SK-N-SH (cell line): ENCODE results near the gene PPP2R5B. TPM values are rescaled to one million over a fixed set of nuclear protein-coding genes. Genes with fewer than 3 reads are reported as not detected.

Experiments
- CTCF ChIA-PET: fragments of 300-600, 350-600 bp; formaldehyde crosslinking; extraction: SDS; loops from one replicate; lab custom pipeline; 2021; lab: Yijun Ruan, JAX
- POLR2A ChIA-PET: fragments of 350-600 bp; sonication (Branson Sonifier 250); formaldehyde crosslinking; extraction: SDS; loops from one replicate; lab custom pipeline; 2020; ENCODE audit warnings: antibody characterized with exemption, inconsistent platforms; lab: Yijun Ruan, JAX
- DNase-seq: peaks from one replicate; pipeline ENCODE4 v3.0.0; 2012
- H2AFZ ChIP-seq: fragments of 200-600 bp; sonication (generic); 2 replicates; pipeline ENCODE4 v1.8.1; 2016; ENCODE audit warnings: antibody characterized with exemption, mild to moderate bottlenecking, low read depth
- H3F3A ChIP-seq: fragments of 200-600 bp; sonication (generic); replicated peaks from 2 replicates; pipeline ENCODE3; 2016; ENCODE audit warnings: antibody characterized with exemption, mild to moderate bottlenecking; ENCODE audit not compliant: insufficient read depth
- H3K27ac ChIP-seq, 2 experiments: fragments of 200-500 bp in 1 of 2; fragments of 200-600 bp in 1 of 2; sonication (Bioruptor generic) in 1 of 2; sonication (generic), shearing (Covaris generic) in 1 of 2; 2 replicates each; pipeline versions ENCODE4 v1.5.1 to v1.6.1; 2014 to 2016; ENCODE audit warnings: low read depth in 2 of 2, inconsistent platforms in 1 of 2, low read length in 1 of 2, mild to moderate bottlenecking in 1 of 2, mixed read lengths in 1 of 2
- H3K27me3 ChIP-seq: fragments of 200-600 bp; sonication (generic), shearing (Covaris generic); 2 replicates; pipeline ENCODE4 v1.6.1; 2016; ENCODE audit warnings: mixed run types; ENCODE audit not compliant: insufficient read depth
- H3K36me3 ChIP-seq, 2 experiments: fragments of 200-500 bp in 1 of 2; fragments of 200-600 bp in 1 of 2; sonication (Bioruptor generic) in 1 of 2; sonication (generic) in 1 of 2; replicated peaks in 1 of 2; 2 replicates each; pipeline versions ENCODE3 to v1.5.1; 2014 to 2016; ENCODE audit warnings: low read length in 1 of 2, mild to moderate bottlenecking in 1 of 2; ENCODE audit not compliant: insufficient read depth in 2 of 2, control insufficient read depth in 1 of 2
- H3K4me1 ChIP-seq, 2 experiments: fragments of 200-500 bp in 1 of 2; fragments of 200-600 bp in 1 of 2; sonication (Bioruptor generic) in 1 of 2; sonication (generic), shearing (Covaris generic) in 1 of 2; 2 replicates each; pipeline versions ENCODE4 v1.5.1 to v1.6.1; 2014 to 2016; ENCODE audit warnings: low read depth in 1 of 2, low read length in 1 of 2, mixed run types in 1 of 2; ENCODE audit not compliant: insufficient read depth in 2 of 2, control insufficient read depth in 1 of 2
- H3K4me2 ChIP-seq: fragments of 200-600 bp; sonication (generic), shearing (Covaris generic); 2 replicates; pipeline ENCODE4 v1.6.1; 2017; ENCODE audit warnings: mixed run types
- H3K4me3 ChIP-seq, 2 experiments: fragments of 200-500 bp in 1 of 2; fragments of 200-600 bp in 1 of 2; sonication (Bioruptor generic) in 1 of 2; sonication (generic), shearing (Covaris generic) in 1 of 2; 2 replicates each; pipeline versions ENCODE4 v1.5.1 to v1.8.1; 2014 to 2016; ENCODE audit warnings: low read depth in 2 of 2, inconsistent platforms in 1 of 2, low read length in 1 of 2, mild to moderate bottlenecking in 1 of 2, mixed read lengths in 1 of 2, moderate library complexity in 1 of 2
- H3K79me2 ChIP-seq: fragments of 200-600 bp; sonication (generic); 2 replicates; pipeline ENCODE4 v1.8.1; 2017; ENCODE audit warnings: mild to moderate bottlenecking; ENCODE audit not compliant: insufficient read depth
- H3K9ac ChIP-seq: fragments of 200-600 bp; sonication (generic); 2 replicates; pipeline ENCODE4 v1.6.1; 2017; ENCODE audit warnings: mixed run types
- H3K9me2 ChIP-seq: fragments of 200-600 bp; sonication (generic); 2 replicates; pipeline ENCODE4 v1.6.1; 2017; ENCODE audit warnings: mixed run types
- H3K9me3 ChIP-seq: fragments of 200-600 bp; sonication (generic); 2 replicates; pipeline ENCODE4 v1.6.1; 2017; ENCODE audit warnings: mixed run types, mild to moderate bottlenecking, moderate library complexity
- H4K20me1 ChIP-seq: fragments of 200-600 bp; sonication (generic); 2 replicates; pipeline ENCODE4 v1.6.1; 2017; ENCODE audit warnings: mild to moderate bottlenecking, mixed run types; ENCODE audit not compliant: insufficient read depth
- FOXJ3 ChIP-seq: sonication (generic); formaldehyde crosslinking; IDR thresholded peaks from 2 replicates; pipeline ENCODE4 v1.5.1; 2020; ENCODE audit warnings: mild to moderate bottlenecking, missing genetic modification reagents
- GATA2 ChIP-seq: sonication (generic); formaldehyde crosslinking; IDR thresholded peaks from 2 replicates; pipeline ENCODE4 v1.5.0; 2020; ENCODE audit warnings: mild to moderate bottlenecking, missing genetic modification reagents
- RCOR1 ChIP-seq: fragments of 150-350 bp; IDR thresholded peaks from 2 replicates; pipeline ENCODE4 v1.6.1; 2017; ENCODE audit warnings: antibody characterized with exemption, low read length
- SMC3 ChIP-seq: IDR thresholded peaks from 2 replicates; pipeline ENCODE4 v1.6.1; 2012; ENCODE audit warnings: low read depth, low read length, improper control_type of control experiment
- WGBS: methylation state at CpG from one replicate; pipeline ENCODE4 v1.1.6; 2017; ENCODE audit warnings: low lambda C conversion rate; 5-methylcytosine and 5-hydroxymethylcytosine counted together
- polyA plus RNA-seq, 3 experiments: library from polyadenylated mRNA; depleted of rRNA; stranded (reverse); fragments of >200 nt; gene quantifications; 2 replicates each; pipeline ENCODE4 v1.2.3, GENCODE V29; 2012
- TF ChIP-seq, protein P1 (sequence below): fragments of 150-350 bp; IDR thresholded peaks from 2 replicates; pipeline ENCODE4 v1.6.1; 2016; ENCODE audit warnings: mild to moderate bottlenecking, low read depth, low read length
- TF ChIP-seq, protein P2 (sequence below): fragments of 200-600 bp; sonication (generic); IDR thresholded peaks from 2 replicates; pipeline ENCODE4 v1.6.1; 2017; ENCODE audit warnings: antibody characterized with exemption, mild to moderate bottlenecking, moderate library complexity
- TF ChIP-seq, protein P3 (sequence below): IDR thresholded peaks from 2 replicates; pipeline ENCODE4; 2012
- TF ChIP-seq, protein P4 (sequence below): IDR thresholded peaks from 2 replicates; pipeline ENCODE4 v1.4.0; 2012; ENCODE audit warnings: low read depth, borderline replicate concordance
- TF ChIP-seq, protein P5 (sequence below): IDR thresholded peaks from 2 replicates; pipeline ENCODE4 v1.6.1; 2012; ENCODE audit warnings: mild to moderate bottlenecking, low read depth, low read length, moderate library complexity

Gene PPP2R5B
- polyA plus RNA-seq, 1 of the 3 experiments (the other 2 are of a cell fraction) = 15.1 TPM

DNA sequence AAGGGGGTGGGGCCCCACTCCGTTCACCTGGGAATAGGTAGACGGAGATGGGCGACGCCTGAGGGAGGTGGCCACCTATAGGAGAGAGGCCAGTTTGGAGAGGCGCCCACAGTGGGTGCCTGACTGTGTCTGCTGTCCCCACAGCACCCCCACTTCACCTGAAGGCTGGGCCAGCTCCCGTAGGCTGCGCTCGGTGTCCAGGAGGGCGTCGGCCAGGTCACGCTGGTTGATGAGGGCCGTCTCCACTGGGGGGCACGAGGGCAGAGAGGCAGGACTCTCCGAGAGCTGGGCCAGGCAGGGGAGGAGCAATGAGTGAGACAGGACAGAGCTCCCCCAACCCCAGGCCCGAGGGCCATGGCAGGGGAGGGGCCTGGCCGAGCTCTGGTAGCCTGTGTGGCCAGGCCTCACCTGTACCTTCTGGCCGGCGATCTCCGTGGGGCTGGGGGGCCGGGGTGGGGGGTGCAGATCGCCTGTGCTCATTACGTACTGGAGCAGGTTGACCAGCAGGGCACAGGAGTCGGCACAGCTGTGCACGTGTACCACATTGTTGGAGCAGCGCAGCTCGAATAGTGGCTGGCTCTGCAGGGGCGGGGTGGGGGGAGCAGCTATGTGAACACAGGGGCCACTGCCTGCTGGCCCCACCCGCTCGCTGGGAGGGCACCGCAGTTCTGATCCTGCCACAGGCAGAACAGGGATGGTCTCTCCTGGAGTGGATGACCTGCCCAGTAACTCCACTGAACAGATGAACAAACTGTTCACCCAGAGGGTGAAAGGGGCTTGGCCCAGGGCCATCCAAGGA, 22.2 kb upstream of the PPP2R5B start:
- H3K36me3 ChIP-seq = peaks cover 0 to 46% of the 10 kb centered on the region in 2 experiments
- H3F3A ChIP-seq = no peaks in the 10 kb centered on the region
- H3K4me3 ChIP-seq = no peak overlapping the region
- H3K9me3 ChIP-seq = no peaks in the 10 kb centered on the region
- CTCF ChIA-PET = interaction anchor here (0.8 to 1.4 kb wide), 4 partner anchors 14 to 111 kb away, joined by 3 to 6 read pairs (median 3); no protein-coding TSS in a partner anchor
- WGBS = 94% methylated on average over 8 of the region's 30 CpGs
- H3K27ac ChIP-seq = no peak overlapping the region
- H3K4me2 ChIP-seq = no peak overlapping the region
- no peaks in the 10 kb centered on the region for H3K9me2 ChIP-seq
- POLR2A ChIA-PET = no interaction called here
- no peaks in the 10 kb centered on the region for H3K27me3 ChIP-seq
- no peak overlapping the region for H3K9ac ChIP-seq
- H3K4me1 ChIP-seq = no peaks in the 10 kb centered on the region
- H4K20me1 ChIP-seq = no peaks in the 10 kb centered on the region
- TF ChIP-seq SMC3 (no peak), GATA2 (no peak)
- H3K79me2 ChIP-seq = no peaks in the 10 kb centered on the region
- no peak overlapping the region for H2AFZ ChIP-seq
- no peak for DNase-seq

DNA sequence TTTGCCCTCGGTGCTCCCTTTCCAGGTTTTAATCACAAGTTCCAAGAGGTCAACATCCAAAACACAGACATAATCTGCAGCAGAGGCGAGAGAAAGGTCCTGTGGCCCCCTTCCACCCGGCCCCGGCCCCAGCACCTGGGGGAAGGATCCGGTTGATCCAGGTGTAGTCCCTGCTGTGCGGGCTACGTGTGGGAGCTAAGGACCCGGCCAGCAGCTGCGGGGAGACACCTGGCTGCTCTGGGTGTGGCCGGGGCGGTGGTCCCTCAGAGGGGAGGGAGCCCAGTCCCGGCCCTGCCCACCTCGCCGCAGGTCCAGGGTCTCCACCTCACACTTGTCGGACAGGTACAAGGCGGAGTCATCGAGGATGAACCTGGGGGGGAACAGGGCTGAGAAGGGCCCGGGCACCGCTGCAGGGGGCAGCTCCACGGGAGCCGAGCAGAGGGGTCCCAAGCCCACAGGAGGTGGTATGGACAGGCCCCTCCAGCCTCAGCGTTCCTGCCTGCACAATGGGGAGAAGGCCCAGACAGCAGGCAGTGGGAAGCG, 21.1 kb upstream of the PPP2R5B start:
- Histone ChIP-seq H3K4me3 (no peak overlapping the region), H3K9me3 (no peaks in the 10 kb centered on the region), H3K27ac (no peak overlapping the region), H3K9me2 (no peaks in the 10 kb centered on the region), H3K27me3 (no peaks in the 10 kb centered on the region), H2AFZ (no peak overlapping the region), H4K20me1 (no peaks in the 10 kb centered on the region), H3K79me2 (no peaks in the 10 kb centered on the region), H3K36me3 (peaks cover 0 to 41% of the 10 kb centered on the region in 2 experiments), H3K9ac (no peak overlapping the region), H3K4me1 (no peaks in the 10 kb centered on the region), H3K4me2 (no peak overlapping the region), H3F3A (no peaks in the 10 kb centered on the region)
- CTCF ChIA-PET = interaction anchor here (0.9 to 2.8 kb wide), 3 partner anchors 9 to 23 kb away, joined by 3 to 12 read pairs (median 5); no protein-coding TSS in a partner anchor
- DNase-seq = no peak
- 97% methylated on average over 14 of the region's 23 CpGs for WGBS
- TF ChIP-seq FOXJ3 (CRISPR knock-in tag) (no peak), RCOR1 (no peak), GATA2 (no peak)
- TF ChIP-seq, protein P1, sequence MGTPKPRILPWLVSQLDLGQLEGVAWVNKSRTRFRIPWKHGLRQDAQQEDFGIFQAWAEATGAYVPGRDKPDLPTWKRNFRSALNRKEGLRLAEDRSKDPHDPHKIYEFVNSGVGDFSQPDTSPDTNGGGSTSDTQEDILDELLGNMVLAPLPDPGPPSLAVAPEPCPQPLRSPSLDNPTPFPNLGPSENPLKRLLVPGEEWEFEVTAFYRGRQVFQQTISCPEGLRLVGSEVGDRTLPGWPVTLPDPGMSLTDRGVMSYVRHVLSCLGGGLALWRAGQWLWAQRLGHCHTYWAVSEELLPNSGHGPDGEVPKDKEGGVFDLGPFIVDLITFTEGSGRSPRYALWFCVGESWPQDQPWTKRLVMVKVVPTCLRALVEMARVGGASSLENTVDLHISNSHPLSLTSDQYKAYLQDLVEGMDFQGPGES = no peak
- TF ChIP-seq, protein P2, sequence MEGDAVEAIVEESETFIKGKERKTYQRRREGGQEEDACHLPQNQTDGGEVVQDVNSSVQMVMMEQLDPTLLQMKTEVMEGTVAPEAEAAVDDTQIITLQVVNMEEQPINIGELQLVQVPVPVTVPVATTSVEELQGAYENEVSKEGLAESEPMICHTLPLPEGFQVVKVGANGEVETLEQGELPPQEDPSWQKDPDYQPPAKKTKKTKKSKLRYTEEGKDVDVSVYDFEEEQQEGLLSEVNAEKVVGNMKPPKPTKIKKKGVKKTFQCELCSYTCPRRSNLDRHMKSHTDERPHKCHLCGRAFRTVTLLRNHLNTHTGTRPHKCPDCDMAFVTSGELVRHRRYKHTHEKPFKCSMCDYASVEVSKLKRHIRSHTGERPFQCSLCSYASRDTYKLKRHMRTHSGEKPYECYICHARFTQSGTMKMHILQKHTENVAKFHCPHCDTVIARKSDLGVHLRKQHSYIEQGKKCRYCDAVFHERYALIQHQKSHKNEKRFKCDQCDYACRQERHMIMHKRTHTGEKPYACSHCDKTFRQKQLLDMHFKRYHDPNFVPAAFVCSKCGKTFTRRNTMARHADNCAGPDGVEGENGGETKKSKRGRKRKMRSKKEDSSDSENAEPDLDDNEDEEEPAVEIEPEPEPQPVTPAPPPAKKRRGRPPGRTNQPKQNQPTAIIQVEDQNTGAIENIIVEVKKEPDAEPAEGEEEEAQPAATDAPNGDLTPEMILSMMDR = no peak
- TF ChIP-seq, protein P3, sequence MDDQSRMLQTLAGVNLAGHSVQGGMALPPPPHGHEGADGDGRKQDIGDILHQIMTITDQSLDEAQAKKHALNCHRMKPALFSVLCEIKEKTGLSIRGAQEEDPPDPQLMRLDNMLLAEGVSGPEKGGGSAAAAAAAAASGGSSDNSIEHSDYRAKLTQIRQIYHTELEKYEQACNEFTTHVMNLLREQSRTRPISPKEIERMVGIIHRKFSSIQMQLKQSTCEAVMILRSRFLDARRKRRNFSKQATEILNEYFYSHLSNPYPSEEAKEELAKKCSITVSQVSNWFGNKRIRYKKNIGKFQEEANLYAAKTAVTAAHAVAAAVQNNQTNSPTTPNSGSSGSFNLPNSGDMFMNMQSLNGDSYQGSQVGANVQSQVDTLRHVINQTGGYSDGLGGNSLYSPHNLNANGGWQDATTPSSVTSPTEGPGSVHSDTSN = no peak
- TF ChIP-seq, protein P4, sequence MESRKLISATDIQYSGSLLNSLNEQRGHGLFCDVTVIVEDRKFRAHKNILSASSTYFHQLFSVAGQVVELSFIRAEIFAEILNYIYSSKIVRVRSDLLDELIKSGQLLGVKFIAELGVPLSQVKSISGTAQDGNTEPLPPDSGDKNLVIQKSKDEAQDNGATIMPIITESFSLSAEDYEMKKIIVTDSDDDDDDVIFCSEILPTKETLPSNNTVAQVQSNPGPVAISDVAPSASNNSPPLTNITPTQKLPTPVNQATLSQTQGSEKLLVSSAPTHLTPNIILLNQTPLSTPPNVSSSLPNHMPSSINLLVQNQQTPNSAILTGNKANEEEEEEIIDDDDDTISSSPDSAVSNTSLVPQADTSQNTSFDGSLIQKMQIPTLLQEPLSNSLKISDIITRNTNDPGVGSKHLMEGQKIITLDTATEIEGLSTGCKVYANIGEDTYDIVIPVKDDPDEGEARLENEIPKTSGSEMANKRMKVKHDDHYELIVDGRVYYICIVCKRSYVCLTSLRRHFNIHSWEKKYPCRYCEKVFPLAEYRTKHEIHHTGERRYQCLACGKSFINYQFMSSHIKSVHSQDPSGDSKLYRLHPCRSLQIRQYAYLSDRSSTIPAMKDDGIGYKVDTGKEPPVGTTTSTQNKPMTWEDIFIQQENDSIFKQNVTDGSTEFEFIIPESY = no peak
- TF ChIP-seq, protein P5, sequence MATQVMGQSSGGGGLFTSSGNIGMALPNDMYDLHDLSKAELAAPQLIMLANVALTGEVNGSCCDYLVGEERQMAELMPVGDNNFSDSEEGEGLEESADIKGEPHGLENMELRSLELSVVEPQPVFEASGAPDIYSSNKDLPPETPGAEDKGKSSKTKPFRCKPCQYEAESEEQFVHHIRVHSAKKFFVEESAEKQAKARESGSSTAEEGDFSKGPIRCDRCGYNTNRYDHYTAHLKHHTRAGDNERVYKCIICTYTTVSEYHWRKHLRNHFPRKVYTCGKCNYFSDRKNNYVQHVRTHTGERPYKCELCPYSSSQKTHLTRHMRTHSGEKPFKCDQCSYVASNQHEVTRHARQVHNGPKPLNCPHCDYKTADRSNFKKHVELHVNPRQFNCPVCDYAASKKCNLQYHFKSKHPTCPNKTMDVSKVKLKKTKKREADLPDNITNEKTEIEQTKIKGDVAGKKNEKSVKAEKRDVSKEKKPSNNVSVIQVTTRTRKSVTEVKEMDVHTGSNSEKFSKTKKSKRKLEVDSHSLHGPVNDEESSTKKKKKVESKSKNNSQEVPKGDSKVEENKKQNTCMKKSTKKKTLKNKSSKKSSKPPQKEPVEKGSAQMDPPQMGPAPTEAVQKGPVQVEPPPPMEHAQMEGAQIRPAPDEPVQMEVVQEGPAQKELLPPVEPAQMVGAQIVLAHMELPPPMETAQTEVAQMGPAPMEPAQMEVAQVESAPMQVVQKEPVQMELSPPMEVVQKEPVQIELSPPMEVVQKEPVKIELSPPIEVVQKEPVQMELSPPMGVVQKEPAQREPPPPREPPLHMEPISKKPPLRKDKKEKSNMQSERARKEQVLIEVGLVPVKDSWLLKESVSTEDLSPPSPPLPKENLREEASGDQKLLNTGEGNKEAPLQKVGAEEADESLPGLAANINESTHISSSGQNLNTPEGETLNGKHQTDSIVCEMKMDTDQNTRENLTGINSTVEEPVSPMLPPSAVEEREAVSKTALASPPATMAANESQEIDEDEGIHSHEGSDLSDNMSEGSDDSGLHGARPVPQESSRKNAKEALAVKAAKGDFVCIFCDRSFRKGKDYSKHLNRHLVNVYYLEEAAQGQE = no peak
- POLR2A ChIA-PET = no interaction called here
